IMR-90 (cell line): ENCODE data around the gene NF2.

Experiments used
- CEBPB ChIP-seq: IDR thresholded peaks from 2 replicates; pipeline ENCODE4 v1.6.1; 2012; ENCODE audit warnings: low read depth, low read length, improper control_type of control experiment
- CTCF ChIP-seq: conservative IDR thresholded peaks from 2 replicates; pipeline ENCODE4 v1.5.1; 2012; ENCODE audit warnings: mild to moderate bottlenecking, low read depth, low read length, improper control_type of control experiment
- MAFK ChIP-seq: IDR thresholded peaks from 2 replicates; pipeline ENCODE4 v1.6.1; 2012; ENCODE audit warnings: low read depth, low read length, improper control_type of control experiment
- TF ChIP-seq, protein P1 (sequence below): fragments of 150-350 bp; IDR thresholded peaks from 2 replicates; pipeline ENCODE4 v1.6.1; 2017; ENCODE audit warnings: mild to moderate bottlenecking, antibody characterized with exemption, low read length, low read depth

DNA sequence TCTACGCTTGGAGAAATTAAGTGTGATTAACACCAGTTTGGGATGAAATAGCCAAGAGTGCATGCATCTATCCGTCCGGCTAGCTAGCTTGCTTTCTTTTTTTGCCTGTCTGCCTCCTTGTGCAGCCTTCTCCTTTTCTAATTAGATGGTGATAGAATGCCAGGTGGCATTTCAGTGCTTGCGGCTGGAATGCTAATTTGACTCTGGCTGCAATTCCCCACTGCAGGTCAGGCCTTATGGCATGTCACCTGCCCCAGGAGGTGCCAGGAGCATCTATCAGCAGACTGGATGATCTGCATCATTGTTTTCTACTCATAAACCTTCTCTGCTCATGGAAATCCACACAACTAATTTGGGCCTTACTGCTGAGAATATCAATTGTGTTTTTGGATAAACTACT is 65.2 kb downstream of the NF2 start:
- TF ChIP-seq, protein P1, sequence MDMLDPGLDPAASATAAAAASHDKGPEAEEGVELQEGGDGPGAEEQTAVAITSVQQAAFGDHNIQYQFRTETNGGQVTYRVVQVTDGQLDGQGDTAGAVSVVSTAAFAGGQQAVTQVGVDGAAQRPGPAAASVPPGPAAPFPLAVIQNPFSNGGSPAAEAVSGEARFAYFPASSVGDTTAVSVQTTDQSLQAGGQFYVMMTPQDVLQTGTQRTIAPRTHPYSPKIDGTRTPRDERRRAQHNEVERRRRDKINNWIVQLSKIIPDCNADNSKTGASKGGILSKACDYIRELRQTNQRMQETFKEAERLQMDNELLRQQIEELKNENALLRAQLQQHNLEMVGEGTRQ, result no peak
- TF ChIP-seq MAFK (no peak), CTCF (no peak), CEBPB (no peak)
